GM21526 (cell line): ENCODE data around the gene ALAS1.

Source experiments
- ATAC-seq: cut with Tn5 transposase; IDR thresholded peaks from one replicate; pipeline ENCODE4 v1.9.1; 2021; ENCODE audit warnings: moderate library complexity; ENCODE audit not compliant: unreplicated experiment, low FRiP score

ALAS1 gene

DNA sequence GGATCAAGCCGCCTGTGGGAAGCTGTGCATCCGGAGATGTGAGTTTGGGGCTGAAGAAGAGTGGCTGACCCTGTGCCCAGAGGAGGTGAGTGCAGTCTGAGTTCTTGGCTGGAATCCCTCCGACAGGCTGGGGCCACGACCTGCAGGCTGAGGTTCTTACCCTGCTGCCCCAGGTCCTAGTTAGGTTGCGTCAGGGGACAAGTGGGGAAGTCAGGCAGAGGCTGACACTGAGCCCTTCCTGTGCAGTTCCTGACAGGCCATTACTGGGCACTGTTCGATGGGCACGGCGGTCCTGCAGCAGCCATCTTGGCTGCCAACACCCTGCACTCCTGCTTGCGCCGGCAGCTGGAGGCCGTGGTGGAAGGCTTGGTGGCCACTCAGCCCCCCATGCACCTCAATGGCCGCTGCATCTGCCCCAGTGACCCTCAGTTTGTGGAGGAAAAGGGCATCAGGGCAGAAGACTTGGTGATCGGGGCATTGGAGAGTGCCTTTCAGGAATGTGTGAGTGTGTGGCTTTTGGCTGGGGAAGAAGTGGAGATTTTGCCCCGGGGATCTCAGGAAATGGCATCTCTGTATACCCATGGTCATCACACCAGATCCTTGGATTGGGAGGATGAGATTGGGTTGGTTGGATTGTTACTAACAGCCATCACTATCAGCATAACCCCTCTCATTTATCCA is 48.9 kb downstream of the ALAS1 start:
- ATAC-seq, result no peak

DNA sequence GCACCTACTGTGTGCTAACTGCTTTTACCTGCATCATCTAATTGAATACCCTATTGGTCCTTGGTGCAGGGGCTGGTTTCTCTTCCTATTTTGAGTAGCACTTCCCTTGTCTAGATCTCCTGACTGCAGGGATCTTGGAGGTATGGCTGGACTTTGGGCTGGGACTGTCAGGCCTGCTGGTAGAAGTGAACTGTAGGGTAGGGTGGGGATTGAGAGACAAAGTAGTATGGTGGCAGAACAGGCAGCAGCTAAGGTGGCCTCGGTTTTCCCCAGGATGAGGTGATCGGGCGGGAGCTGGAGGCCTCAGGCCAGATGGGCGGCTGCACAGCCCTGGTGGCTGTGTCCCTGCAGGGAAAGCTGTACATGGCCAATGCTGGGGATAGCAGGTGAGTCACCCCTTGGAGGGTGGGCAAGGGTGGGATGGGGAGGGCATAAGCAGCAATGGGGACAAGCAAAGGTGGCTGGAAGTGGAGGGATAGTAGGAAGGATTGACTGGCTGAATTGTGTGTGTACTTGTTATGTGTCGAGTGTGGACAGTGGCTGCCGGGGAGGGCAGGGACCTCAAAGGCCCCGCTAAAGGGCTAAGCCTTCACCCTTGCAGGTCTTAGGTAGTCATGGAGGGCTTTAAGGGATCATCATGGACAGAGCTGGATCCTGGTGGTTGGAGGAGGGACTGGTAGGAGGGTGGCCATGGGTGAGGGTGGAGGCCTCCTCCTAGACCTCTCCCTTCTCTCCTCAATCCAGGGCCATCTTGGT is 49.6 kb downstream of the ALAS1 start:
- ATAC-seq, result no peak

DNA sequence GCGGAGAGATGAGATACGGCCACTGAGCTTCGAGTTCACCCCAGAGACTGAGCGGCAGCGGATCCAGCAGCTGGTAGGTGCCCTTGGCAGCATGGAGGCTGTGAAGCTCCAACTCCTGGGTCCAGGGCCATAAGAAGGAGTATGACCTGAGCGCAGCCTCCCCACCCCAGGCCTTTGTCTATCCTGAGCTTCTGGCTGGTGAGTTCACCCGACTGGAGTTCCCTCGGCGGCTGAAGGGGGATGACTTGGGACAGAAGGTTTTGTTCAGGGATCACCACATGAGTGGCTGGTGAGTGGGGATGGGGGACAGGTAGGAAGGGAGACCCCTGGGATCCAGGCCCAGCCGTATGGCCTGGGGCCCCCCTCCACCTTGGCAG is 50.2 kb downstream of the ALAS1 start:
- no peak for ATAC-seq

DNA sequence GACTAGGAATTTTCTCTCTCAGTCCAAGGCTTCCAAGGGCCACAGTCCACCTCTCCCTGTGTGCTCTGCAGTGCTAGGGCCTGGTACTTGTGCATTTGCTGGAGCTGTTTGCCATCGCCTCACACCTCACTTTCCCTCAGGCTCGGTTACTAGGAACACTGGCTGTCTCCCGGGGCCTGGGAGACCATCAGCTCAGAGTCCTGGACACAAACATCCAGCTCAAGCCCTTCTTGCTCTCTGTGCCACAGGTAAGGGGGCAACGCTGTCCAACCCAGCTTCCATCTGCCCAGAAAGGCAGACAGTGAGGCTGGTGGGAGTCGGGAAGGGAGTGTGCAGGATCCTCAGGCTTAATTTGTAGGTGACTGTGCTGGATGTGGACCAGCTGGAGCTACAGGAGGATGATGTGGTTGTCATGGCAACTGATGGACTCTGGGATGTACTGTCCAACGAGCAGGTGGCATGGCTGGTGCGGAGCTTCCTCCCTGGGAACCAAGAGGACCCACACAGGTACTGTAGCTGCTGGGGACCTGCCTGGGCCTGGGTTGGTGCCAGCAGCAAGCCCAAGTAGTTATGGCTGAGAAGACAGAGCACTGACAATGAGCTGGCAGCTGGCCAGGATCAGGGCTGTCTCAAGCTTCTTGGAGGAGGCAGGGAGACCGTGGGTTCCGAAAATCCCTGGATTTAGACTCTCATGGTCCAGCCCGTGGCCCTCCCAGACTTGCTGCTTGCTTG is 51.0 kb downstream of the ALAS1 start:
- no peak for ATAC-seq

DNA sequence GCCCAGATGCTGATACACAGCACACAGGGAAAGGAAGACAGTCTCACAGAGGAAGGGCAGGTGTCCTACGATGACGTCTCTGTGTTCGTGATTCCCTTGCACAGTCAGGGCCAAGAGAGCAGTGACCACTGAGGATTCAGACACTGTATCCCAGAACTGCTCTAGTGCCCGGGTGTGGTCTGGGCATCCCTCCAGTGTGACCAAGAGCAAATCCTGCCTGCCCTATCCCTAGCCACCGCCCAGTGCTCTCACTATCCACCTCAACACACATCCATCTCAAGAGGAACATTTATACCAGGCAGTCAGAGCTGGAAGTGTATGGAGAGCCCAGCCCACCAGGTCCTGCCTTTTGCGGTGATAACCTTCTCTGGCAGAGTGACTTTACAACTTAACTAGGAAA is 51.7 kb downstream of the ALAS1 start:
- ATAC-seq, result no peak

DNA sequence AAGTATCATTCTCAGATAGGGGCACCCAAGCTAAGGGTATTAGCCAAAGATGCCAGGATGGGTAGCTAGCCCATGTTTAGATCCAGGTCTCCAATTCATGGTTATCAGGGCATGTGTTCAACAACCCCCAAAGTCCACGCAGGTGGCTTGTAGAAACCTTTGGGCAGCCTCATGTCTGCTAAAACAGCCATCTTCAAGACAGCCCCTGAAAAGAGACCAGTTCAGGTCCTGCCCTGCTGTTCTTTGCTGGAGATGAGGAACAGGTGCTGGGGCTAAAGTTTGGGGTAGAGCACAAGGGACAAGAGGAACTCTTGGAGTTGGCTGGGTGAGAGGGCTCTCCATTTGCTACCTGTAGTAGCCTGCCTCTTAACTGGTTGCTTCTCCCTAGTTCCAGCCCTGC is 52.2 kb downstream of the ALAS1 start:
- ATAC-seq, result no peak

DNA sequence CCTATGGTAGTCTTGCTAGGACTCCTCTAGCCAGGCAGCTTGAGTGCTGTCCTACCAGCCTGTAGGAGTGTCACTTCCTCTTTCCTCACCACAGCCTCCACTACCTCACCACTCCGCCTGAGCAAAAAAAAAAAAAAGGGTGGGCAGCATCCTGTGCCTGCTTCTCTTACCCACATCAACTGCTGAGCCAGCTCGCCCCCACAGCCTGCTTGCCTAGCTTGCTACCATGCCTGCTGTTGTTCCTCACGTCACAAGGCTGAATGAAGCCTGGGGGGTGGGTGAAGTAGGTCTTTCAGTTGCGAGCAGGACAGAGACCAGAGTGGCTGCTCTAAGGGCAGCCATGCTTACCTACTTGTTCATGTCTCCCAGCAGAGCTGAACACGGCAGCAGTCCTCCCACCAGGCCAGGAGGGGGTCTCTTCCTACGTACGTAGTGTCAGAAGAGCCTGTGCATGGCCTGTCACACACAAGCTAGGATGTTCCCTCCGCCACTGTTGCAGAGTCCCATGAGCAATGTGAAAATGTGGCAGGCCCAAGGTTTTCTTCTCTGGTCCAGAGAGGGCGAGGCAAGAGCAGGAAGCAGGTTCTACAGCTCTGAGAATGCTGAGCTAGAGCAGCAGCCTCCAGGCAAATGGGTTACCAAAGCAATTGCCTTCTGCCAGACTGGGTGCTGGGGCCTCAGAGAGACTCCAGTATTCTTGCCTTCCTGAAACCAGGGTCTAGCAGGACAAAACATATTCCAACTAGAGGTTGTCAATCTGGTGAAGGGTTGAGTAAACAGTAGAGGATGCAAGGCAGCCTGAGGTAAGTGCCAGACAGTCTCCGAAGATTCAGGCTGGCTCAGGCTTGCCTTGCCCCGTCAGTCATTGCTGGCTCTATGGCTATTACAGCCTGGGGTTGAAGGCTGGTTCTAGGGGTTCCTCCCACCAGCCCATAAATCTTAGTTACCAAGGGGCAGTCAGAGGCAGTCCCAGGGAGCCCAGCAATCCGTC is 55.6 kb downstream of the ALAS1 start:
- ATAC-seq, result peak; percentile 74

DNA sequence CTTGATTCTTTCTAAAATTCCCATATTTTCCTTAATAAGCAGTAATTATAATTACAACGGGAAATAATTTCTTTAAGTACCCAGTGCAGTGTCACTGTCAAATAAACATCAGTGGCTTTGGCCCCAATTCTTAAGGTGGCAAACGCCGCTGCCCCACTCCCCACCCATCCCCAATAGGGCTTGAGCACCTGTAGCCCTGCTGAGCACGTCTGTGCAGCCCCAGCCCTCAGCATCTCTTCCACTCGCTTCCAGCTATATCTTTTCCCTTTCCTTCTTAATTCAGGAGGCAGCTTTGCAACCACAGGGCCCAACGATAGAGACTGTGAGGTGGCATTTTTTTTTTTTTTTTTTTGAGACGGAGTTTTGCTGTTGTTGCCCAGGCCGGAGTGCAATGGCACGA is 56.6 kb downstream of the ALAS1 start:
- no peak for ATAC-seq

DNA sequence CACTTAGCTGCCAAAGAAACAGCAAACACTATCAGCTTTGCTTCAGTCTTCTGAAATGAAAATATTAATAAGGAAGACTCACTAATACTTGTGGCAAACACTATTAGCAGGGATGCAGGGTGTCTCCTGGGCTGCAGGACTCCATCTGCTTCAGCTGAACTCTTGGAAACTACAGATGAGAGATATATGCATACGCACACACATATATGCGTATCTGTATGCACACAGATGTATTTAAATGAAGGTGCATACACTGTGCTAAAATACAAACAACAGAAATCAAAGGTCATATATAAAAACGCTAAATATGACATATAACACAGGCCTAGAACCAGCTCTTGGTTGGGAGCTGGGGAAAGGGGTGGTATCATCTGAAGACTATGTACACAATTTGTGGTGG is 58.2 kb downstream of the ALAS1 start:
- no peak for ATAC-seq

DNA sequence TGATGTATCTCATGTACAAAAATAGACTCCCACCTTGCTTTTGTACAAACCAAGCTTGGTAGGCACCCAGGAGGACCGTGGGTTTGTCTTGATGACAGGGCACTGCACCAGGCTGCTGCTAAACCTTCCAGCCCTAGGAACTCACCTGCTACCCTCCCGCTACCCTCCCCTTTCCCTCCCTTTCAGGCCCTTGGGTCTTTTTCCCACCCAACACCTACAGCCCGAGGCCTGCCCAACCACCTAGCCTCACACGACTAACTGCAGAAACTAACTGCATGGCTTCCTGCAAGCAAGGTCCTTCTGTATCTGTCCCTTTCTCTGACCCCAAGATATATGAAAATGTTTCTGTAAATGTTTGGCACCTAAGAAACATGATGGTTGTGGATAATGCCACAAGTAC is 58.7 kb downstream of the ALAS1 start:
- no peak for ATAC-seq

DNA sequence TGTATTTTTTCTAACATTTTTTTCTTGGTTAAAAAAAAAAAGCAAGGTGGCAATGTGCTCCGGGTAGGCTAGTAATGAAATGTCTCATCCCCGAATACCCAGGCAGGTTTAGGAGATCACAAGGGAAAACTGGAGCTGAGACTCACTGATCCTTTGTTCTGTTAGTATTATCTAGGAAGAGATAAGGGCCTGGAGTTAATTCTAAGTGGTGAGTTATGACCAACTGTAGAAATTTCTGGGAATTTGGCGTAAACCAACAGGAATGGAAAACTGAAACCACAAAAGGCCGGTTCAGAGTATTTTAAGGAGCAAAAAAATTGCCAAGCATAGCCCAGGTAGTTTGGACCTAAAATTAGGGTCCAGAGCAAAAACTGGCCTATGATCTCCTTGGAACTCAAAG is 60.0 kb downstream of the ALAS1 start:
- no peak for ATAC-seq

DNA sequence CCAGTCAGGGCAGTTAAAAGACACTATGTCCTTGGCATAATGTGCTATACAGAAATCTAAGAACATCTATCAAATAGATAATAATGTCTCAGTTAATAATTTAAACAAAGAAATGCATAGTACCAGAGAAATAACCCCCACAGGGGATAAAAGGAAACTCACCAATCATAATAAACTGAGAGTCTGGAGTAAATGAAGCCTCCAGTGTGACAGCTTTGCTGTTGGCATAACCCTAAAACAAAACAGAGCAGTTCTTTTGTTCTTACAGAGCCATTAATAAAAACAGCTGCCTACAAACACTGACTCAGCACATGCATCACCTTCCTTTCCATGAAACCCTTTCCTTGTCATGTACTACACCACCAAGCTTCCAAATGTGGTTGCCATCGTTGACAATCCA is 61.1 kb downstream of the ALAS1 start:
- no peak for ATAC-seq

DNA sequence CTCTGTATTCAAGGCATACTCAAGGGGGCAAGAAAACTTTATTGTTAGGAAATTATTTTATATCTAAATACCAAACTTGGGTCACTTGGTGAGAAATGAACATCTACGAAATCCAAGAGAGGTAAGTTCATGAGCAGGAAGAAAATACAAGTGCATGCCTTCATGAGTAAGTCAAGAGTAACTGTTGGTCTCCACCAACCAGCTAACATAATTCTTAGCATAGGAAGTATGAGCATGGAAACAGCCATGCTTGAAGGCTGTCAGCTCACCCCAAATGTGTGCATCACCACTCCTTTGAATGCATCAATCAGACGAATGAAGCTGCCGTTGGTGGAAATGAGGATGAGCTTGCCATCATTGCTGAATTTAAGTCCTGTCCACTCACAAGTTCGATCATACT is 61.5 kb downstream of the ALAS1 start:
- no peak for ATAC-seq

DNA sequence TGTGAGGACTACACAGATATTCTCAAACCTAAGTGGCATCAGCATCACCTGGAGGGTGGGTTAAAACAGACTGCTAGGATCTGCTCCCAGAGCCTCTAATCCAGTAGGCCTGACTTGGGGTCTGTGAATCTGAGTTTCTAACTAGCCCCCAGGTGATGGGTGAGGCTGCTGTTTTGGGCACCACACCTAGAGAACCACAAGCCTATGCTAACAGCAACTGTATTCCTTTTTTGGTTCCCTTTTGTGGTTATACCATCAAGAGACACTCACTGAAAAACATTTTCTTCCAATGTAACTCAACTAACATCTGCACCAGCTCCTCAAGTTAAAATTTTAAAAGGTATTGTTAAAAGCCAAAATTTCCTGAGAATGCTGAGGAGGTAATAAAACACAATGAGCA is 64.5 kb downstream of the ALAS1 start:
- no peak for ATAC-seq
